Hypothalamus (tissue), 51 donors: ENCODE measurements around the gene RAC3.
"Not testable (repeated sequence)": the region's sequence is repeated elsewhere in the genome, so short reads cannot be mapped to it uniquely, and the experiment has no call there.

ENCODE experiments used
- DNase-seq, 51 donors: peaks; one replicate each; lab custom pipeline; 2025; lab: John Stamatoyannopoulos, UW

Gene RAC3

GRCh38 chr17:82037889-82038195 lies 6.4 kb downstream of the RAC3 start:
- DNase-seq = no peak

- not testable (repeated sequence) for DNase-seq
Observed at GRCh38 chr17:82038796-82039409, 7.4 kb downstream of the RAC3 start.

GRCh38 chr17:82039695-82040299 lies 8.3 kb downstream of the RAC3 start:
- DNase-seq = no peak

- no peak for DNase-seq
Observed at GRCh38 chr17:82041144-82041814, 9.8 kb downstream of the RAC3 start.

GRCh38 chr17:82042649-82043048 lies 11.2 kb downstream of the RAC3 start:
- no peak for DNase-seq

GRCh38 chr17:82043507-82043906 lies 12.0 kb downstream of the RAC3 start:
- no peak for DNase-seq

GRCh38 chr17:82045936-82046484 lies 14.5 kb downstream of the RAC3 start:
- DNase-seq = no peak

- no peak for DNase-seq
Observed at GRCh38 chr17:82046903-82047302, 15.4 kb downstream of the RAC3 start.

- no peak for DNase-seq
Observed at GRCh38 chr17:82047379-82047778, 15.9 kb downstream of the RAC3 start.

GRCh38 chr17:82047914-82048570 lies 16.6 kb downstream of the RAC3 start:
- no peak for DNase-seq

- no peak for DNase-seq
Observed at GRCh38 chr17:82048571-82048971, 17.1 kb downstream of the RAC3 start.

GRCh38 chr17:82049106-82049505 lies 17.6 kb downstream of the RAC3 start:
- no peak for DNase-seq

- no peak for DNase-seq
Observed at GRCh38 chr17:82049521-82049971, 18.1 kb downstream of the RAC3 start.

GRCh38 chr17:82050152-82050760 lies 18.8 kb downstream of the RAC3 start:
- DNase-seq = no peak

- no peak for DNase-seq
Observed at GRCh38 chr17:82050761-82051641, 19.5 kb downstream of the RAC3 start.

- DNase-seq = peak in 48 of 51 donors; percentile 8 to 86 (median 60)
Observed at GRCh38 chr17:82051776-82052637, 20.5 kb downstream of the RAC3 start, which contains the start of the genes GPS1 and RFNG. Gene GPS1, plus strand, starts transcription at chr17:82051898. Its CDS starts 34 bp downstream, at chr17:82051932. Gene RFNG, minus strand, starts transcription at chr17:82051811. Its CDS starts 45 bp downstream, at chr17:82051766.

GRCh38 chr17:82052638-82053059 lies 21.2 kb downstream of the RAC3 start:
- DNase-seq = no peak

- DNase-seq = no peak
Observed at GRCh38 chr17:82053130-82053529, 21.7 kb downstream of the RAC3 start.
